ENCODE data around the gene SYT7.

GRCh38 chr11:61477727-61478148, 103.1 kb downstream of the SYT7 start:
- TF ChIP-seq CTCF (IDR thresholded peaks at IDR 0.05) (peak; percentile 77 to 95 (median 86)), POLR2A (IDR thresholded peaks at IDR 0.05) (no peak)
